ENCODE measurements around the gene SYNE4. TPM values are rescaled to one million over a fixed set of nuclear protein-coding genes. Genes with fewer than 3 reads are reported as not detected.

The SYNE4 gene
- total and polyA plus RNA-seq, 9 of the 15 experiments (the other 6 are each of a cell fraction or from before 2014, with no cell fraction given), result 0.03 to 0.65 (median 0.29) TPM

DNA sequence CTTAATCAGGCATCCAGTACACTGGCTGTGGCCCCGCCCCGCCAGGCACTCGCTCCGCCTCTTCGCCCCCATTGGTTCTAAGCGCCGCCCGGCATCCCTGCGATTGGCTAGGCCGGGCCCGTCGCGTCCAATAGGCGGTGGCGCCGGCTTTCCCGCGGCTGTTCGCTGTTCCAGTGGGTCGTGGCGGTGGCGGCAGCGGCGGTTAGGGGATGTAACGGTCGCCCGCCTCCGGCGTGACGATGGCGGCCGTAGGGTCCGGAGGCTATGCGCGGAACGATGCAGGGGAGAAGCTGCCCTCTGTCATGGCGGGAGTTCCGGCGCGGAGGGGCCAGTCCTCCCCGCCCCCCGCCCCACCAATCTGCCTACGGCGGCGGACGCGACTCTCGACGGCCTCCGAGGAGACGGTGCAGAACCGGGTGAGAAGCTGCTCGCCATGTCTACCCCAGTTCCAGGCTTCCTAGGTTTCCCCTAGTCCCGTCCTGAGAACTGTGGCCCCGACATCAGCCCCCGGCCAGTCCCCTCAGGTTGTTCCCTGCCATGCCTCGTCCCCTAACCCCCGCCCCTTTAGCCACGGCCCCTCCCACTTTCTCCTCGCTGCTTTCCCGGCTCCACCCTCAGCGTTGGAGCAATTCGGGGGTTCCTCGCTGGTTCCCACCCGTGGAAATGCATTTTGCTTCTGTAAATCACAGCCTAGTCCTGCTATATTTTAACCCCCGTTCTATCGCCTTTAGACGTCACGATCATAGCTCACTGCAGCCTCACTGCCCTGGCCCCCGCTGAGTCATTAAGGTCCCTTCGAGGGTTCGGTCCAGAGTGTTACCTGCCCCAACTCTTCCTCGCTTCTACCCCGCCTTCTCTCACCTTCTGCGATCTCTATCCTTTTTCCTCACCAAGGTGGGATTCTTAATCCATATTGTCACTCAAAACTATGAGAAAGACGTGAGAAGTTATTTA lies 46.4 kb upstream of the SYNE4 start, which contains the start of gene WDR62 (continued):
- TF ChIP-seq, protein P1, sequence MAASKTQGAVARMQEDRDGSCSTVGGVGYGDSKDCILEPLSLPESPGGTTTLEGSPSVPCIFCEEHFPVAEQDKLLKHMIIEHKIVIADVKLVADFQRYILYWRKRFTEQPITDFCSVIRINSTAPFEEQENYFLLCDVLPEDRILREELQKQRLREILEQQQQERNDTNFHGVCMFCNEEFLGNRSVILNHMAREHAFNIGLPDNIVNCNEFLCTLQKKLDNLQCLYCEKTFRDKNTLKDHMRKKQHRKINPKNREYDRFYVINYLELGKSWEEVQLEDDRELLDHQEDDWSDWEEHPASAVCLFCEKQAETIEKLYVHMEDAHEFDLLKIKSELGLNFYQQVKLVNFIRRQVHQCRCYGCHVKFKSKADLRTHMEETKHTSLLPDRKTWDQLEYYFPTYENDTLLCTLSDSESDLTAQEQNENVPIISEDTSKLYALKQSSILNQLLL (CRISPR knock-in tag; IDR thresholded peaks at IDR 0.05; ENCODE audit: borderline replicate concordance), result no peak
- no peak for TF ChIP-seq NFIX (CRISPR knock-in tag; IDR thresholded peaks at IDR 0.05; ENCODE audit: low read depth)
- TF ChIP-seq FOS (IDR thresholded peaks at IDR 0.05; ENCODE audit: extremely low read depth, insufficient read length), result peak; percentile 94
- TF ChIP-seq E2F3 (CRISPR knock-in tag; IDR thresholded peaks at IDR 0.05), result peak; percentile 78
- TF ChIP-seq PRMT5 (CRISPR knock-in tag; IDR thresholded peaks at IDR 0.05), result no peak
- TF ChIP-seq ZNF695 (CRISPR knock-in tag; IDR thresholded peaks at IDR 0.05), result no peak
- TF ChIP-seq, protein P2, sequence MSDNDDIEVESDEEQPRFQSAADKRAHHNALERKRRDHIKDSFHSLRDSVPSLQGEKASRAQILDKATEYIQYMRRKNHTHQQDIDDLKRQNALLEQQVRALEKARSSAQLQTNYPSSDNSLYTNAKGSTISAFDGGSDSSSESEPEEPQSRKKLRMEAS (CRISPR knock-in tag; IDR thresholded peaks at IDR 0.05), result no peak
- TF ChIP-seq SRSF3 (IDR thresholded peaks at IDR 0.05; ENCODE audit: insufficient read depth, low read length), result no peak
- no peak for TF ChIP-seq FOXA1 (IDR thresholded peaks at IDR 0.05; ENCODE audit: borderline replicate concordance)
- TF ChIP-seq, protein P3, sequence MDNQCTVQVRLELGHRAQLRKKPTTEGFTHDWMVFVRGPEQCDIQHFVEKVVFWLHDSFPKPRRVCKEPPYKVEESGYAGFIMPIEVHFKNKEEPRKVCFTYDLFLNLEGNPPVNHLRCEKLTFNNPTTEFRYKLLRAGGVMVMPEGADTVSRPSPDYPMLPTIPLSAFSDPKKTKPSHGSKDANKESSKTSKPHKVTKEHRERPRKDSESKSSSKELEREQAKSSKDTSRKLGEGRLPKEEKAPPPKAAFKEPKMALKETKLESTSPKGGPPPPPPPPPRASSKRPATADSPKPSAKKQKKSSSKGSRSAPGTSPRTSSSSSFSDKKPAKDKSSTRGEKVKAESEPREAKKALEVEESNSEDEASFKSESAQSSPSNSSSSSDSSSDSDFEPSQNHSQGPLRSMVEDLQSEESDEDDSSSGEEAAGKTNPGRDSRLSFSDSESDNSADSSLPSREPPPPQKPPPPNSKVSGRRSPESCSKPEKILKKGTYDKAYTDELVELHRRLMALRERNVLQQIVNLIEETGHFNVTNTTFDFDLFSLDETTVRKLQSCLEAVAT (IDR thresholded peaks at IDR 0.05), result no peak
- 0 out of 2 replicates have a peak, but pooled peaks have one; percentile 38 for TF ChIP-seq RBM34 (IDR thresholded peaks at IDR 0.05; ENCODE audit: borderline replicate concordance, insufficient read depth, low read length)
- no peak for TF ChIP-seq ZSCAN29 (IDR thresholded peaks at IDR 0.05)
- no peak; the same call in 1 of the 2 replicates for TF ChIP-seq C11orf30 (IDR thresholded peaks at IDR 0.05; ENCODE audit: low read depth)
- TF ChIP-seq ZNF583 (CRISPR knock-in tag; IDR thresholded peaks at IDR 0.05), result peak; percentile 71; the same call in 1 of the 2 replicates
- no peak; the same call in 1 of the 2 replicates for TF ChIP-seq FOXJ2 (tag; IDR thresholded peaks at IDR 0.05)
- TF ChIP-seq KHSRP (IDR thresholded peaks at IDR 0.05), result no peak
- no peak for TF ChIP-seq KLF6 (CRISPR knock-in tag; IDR thresholded peaks at IDR 0.05; ENCODE audit: borderline replicate concordance)
- TF ChIP-seq, protein P4, sequence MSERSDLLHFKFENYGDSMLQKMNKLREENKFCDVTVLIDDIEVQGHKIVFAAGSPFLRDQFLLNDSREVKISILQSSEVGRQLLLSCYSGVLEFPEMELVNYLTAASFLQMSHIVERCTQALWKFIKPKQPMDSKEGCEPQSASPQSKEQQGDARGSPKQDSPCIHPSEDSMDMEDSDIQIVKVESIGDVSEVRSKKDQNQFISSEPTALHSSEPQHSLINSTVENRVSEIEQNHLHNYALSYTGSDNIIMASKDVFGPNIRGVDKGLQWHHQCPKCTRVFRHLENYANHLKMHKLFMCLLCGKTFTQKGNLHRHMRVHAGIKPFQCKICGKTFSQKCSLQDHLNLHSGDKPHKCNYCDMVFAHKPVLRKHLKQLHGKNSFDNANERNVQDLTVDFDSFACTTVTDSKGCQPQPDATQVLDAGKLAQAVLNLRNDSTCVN (CRISPR knock-in tag; IDR thresholded peaks at IDR 0.05), result no peak
- TF ChIP-seq, protein P5, sequence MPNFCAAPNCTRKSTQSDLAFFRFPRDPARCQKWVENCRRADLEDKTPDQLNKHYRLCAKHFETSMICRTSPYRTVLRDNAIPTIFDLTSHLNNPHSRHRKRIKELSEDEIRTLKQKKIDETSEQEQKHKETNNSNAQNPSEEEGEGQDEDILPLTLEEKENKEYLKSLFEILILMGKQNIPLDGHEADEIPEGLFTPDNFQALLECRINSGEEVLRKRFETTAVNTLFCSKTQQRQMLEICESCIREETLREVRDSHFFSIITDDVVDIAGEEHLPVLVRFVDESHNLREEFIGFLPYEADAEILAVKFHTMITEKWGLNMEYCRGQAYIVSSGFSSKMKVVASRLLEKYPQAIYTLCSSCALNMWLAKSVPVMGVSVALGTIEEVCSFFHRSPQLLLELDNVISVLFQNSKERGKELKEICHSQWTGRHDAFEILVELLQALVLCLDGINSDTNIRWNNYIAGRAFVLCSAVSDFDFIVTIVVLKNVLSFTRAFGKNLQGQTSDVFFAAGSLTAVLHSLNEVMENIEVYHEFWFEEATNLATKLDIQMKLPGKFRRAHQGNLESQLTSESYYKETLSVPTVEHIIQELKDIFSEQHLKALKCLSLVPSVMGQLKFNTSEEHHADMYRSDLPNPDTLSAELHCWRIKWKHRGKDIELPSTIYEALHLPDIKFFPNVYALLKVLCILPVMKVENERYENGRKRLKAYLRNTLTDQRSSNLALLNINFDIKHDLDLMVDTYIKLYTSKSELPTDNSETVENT (CRISPR knock-in tag; IDR thresholded peaks at IDR 0.05), result no peak; the same call in 1 of the 2 replicates
- peak; percentile 96 for TF ChIP-seq RBFOX2 (IDR thresholded peaks at IDR 0.05; ENCODE audit: low read depth, low read length)

Measured in K562 (cell line).